HepG2 (cell line): Measurements from ENCODE around the gene MAPK4. TPM values are rescaled to one million over a fixed set of nuclear protein-coding genes. Genes with fewer than 3 reads are reported as not detected.

Experiments used
- ATAC-seq: fragments of 200-7000 bp; cut with Tn5 transposase; 3 replicates; pipeline ENCODE4 v1.9.1; 2020; ENCODE audit warnings: mild to moderate bottlenecking, moderate library complexity
- BruUV-seq: library from RNA; stranded (reverse); fragments of 400-500 nt; replicated peaks from 2 replicates; lab custom pipeline; 2021; lab: Mats Ljungman, UMichigan
- CTCF ChIA-PET: fragments of 300-600 bp; formaldehyde crosslinking; extraction: SDS; loops from one replicate; lab custom pipeline; 2021; ENCODE audit warnings: low total read pairs, inconsistent platforms, low intra/inter-chr PET ratio; lab: Yijun Ruan, JAX
- POLR2A ChIA-PET: fragments of 350-600 bp; sonication (Branson Sonifier 250); formaldehyde crosslinking; loops from one replicate; lab custom pipeline; 2020; ENCODE audit warnings: antibody characterized with exemption, inconsistent platforms; lab: Yijun Ruan, JAX
- DNase-seq: peaks from one replicate; pipeline ENCODE4 v3.0.0-alpha.2; 2015; ENCODE audit warnings: low spot score
- FAIRE-seq: peaks from 3 replicates; lab custom pipeline; 2011; peaks lifted over from hg19 to GRCh38; lab: Jason Lieb, UNC
- H2AFZ ChIP-seq: one replicate; pipeline ENCODE4 v1.6.1; 2011; ENCODE audit warnings: low read length, inconsistent platforms
- H3K27ac ChIP-seq: fragments of 300-600 bp; 3 replicates; pipeline ENCODE4 v1.8.0; 2011; ENCODE audit warnings: mixed run types, mild to moderate bottlenecking, mixed read lengths, low read length, inconsistent platforms; ENCODE audit not compliant: insufficient read depth; ENCODE audit errors: extremely low read length
- H3K27me3 ChIP-seq, 2 experiments: fragments of 200-600 bp in 1 of 2; 2 replicates in 1 of 2; 3 replicates in 1 of 2; pipeline versions ENCODE4 v1.6.0 to v1.8.0; 2011; ENCODE audit warnings: low read length in 2 of 2, mild to moderate bottlenecking in 2 of 2, moderate library complexity in 2 of 2, inconsistent platforms in 1 of 2; ENCODE audit not compliant: insufficient read depth in 2 of 2, control insufficient read depth in 1 of 2
- H3K36me3 ChIP-seq, 2 experiments: fragments of 200-600 bp in 1 of 2; replicated peaks in 1 of 2; 2 replicates in 1 of 2; 3 replicates in 1 of 2; pipeline versions ENCODE4 v1.5.1 to v1.8.0; 2011; ENCODE audit warnings: low read length in 2 of 2, inconsistent platforms in 1 of 2; ENCODE audit not compliant: insufficient read depth in 2 of 2, control insufficient read depth in 1 of 2
- H3K4me1 ChIP-seq: 2 replicates; pipeline ENCODE4 v1.5.1; 2012; ENCODE audit warnings: low read length, inconsistent platforms; ENCODE audit not compliant: insufficient read depth
- H3K4me2 ChIP-seq: 2 replicates; pipeline ENCODE4 v1.6.0; 2011; ENCODE audit warnings: low read depth, low read length, inconsistent platforms
- H3K4me3 ChIP-seq, 3 experiments: fragments of 200-600 bp in 1 of 3; sonication (generic), shearing (Covaris generic) in 1 of 3; replicated peaks in 1 of 3; 2 replicates each; pipeline ENCODE4 v1.5.1; 2011 to 2016; ENCODE audit warnings: low read length in 3 of 3, inconsistent platforms in 2 of 3, low read depth in 2 of 3, mild to moderate bottlenecking in 2 of 3, control low read depth in 1 of 3, mixed read lengths in 1 of 3; ENCODE audit not compliant: insufficient read depth in 1 of 3
- H3K79me2 ChIP-seq: one replicate; pipeline ENCODE4 v1.6.1; 2011; ENCODE audit warnings: low read length, inconsistent platforms; ENCODE audit not compliant: insufficient read depth
- H3K9ac ChIP-seq: 2 replicates; pipeline ENCODE4 v1.6.0; 2011; ENCODE audit warnings: mild to moderate bottlenecking, low read depth, low read length, inconsistent platforms; ENCODE audit not compliant: insufficient read depth
- H3K9me3 ChIP-seq: 2 replicates; pipeline ENCODE4 v1.5.1; 2012; ENCODE audit warnings: mild to moderate bottlenecking, low read length
- H4K20me1 ChIP-seq: 2 replicates; pipeline ENCODE4 v1.6.0; 2011; ENCODE audit warnings: inconsistent platforms, mild to moderate bottlenecking, low read length, moderate library complexity; ENCODE audit not compliant: insufficient read depth
- EED ChIP-seq: sonication (generic); formaldehyde crosslinking; IDR thresholded peaks from 2 replicates; pipeline ENCODE4 v1.5.0; 2020; ENCODE audit warnings: mild to moderate bottlenecking, missing genetic modification reagents
- ETV6 ChIP-seq: sonication (generic); formaldehyde crosslinking; conservative IDR thresholded peaks from 2 replicates; pipeline ENCODE4 v1.4.0; 2020; ENCODE audit warnings: missing genetic modification reagents
- FLYWCH1 ChIP-seq: sonication (generic); formaldehyde crosslinking; IDR thresholded peaks from 2 replicates; pipeline ENCODE4 v1.8.1; 2023; ENCODE audit warnings: mild to moderate bottlenecking, missing genetic modification reagents
- HMGXB4 ChIP-seq, 2 experiments: sonication (generic) in 1 of 2; formaldehyde crosslinking in 1 of 2; IDR thresholded peaks; 2 replicates each; pipeline versions ENCODE4 v1.4.0 to v1.6.1; 2018 to 2020; ENCODE audit warnings: missing genetic modification reagents in 2 of 2, borderline replicate concordance in 1 of 2, low read depth in 1 of 2, mild to moderate bottlenecking in 1 of 2, missing biosample characterization in 1 of 2
- KLF16 ChIP-seq, 2 experiments: sonication (generic) in 1 of 2; formaldehyde crosslinking in 1 of 2; IDR thresholded peaks; 2 replicates each; pipeline versions ENCODE4 v1.6.1 to v1.8.0; 2016 to 2023; ENCODE audit warnings: missing genetic modification reagents in 2 of 2, missing compliant biosample characterization in 1 of 2
- MATR3 ChIP-seq: sonication (generic); formaldehyde crosslinking; IDR thresholded peaks from 2 replicates; pipeline ENCODE4 v1.4.0; 2020; ENCODE audit warnings: missing genetic modification reagents
- MEIS1 ChIP-seq: sonication (generic); formaldehyde crosslinking; IDR thresholded peaks from 2 replicates; pipeline ENCODE4 v1.9.0; 2021; ENCODE audit warnings: mild to moderate bottlenecking, missing genetic modification reagents, moderate library complexity, borderline replicate concordance
- MXD1 ChIP-seq: sonication (generic); formaldehyde crosslinking; IDR thresholded peaks from 2 replicates; pipeline ENCODE4 v1.4.0; 2020; ENCODE audit warnings: mild to moderate bottlenecking, missing genetic modification reagents
- SAP130 ChIP-seq: IDR thresholded peaks from 2 replicates; pipeline ENCODE4 v1.6.1; 2016; ENCODE audit warnings: low read depth
- TFDP1 ChIP-seq: IDR thresholded peaks from 2 replicates; pipeline ENCODE4 v1.6.1; 2016; ENCODE audit warnings: missing compliant biosample characterization, missing genetic modification reagents, borderline replicate concordance
- THAP7 ChIP-seq: sonication (generic); formaldehyde crosslinking; IDR thresholded peaks from 2 replicates; pipeline ENCODE4 v1.8.1; 2023; ENCODE audit warnings: mild to moderate bottlenecking, missing genetic modification reagents
- TIGD3 ChIP-seq: sonication (generic); formaldehyde crosslinking; IDR thresholded peaks from 2 replicates; pipeline ENCODE4 v1.5.1; 2020; ENCODE audit warnings: mild to moderate bottlenecking, missing genetic modification reagents, borderline replicate concordance
- ZMYM2 ChIP-seq: sonication (generic); formaldehyde crosslinking; IDR thresholded peaks from 2 replicates; pipeline ENCODE4 v1.8.0; 2022; ENCODE audit warnings: mild to moderate bottlenecking, missing genetic modification reagents
- ZNF704 ChIP-seq: sonication (generic); formaldehyde crosslinking; IDR thresholded peaks from 2 replicates; pipeline ENCODE4 v1.8.1; 2023; ENCODE audit warnings: mild to moderate bottlenecking, inconsistent platforms, moderate library complexity, missing genetic modification reagents, borderline replicate concordance
- ZNF724P ChIP-seq: sonication (generic); formaldehyde crosslinking; IDR thresholded peaks from 2 replicates; pipeline ENCODE4 v1.8.0; 2022; ENCODE audit warnings: missing genetic modification reagents, borderline replicate concordance
- WGBS: methylation state at CpG from one replicate; pipeline ENCODE4 v1.1.6; 2017; ENCODE audit warnings: low lambda C conversion rate; 5-methylcytosine and 5-hydroxymethylcytosine counted together
- in situ Hi-C: cut with HindIII; loops from 2 replicates; pipeline ENCODE4 v1.10.0; 2017; ENCODE audit warnings: low pct_unique_long_range_greater_than_20kb; ENCODE audit not compliant: extremely low pct_ligation_motif_present
- intact Hi-C: fragments of 100-400 bp; cut with micrococcal nuclease; formaldehyde crosslinking; loops from one replicate; pipeline ENCODE4 v1.10.0; 2022; ENCODE audit not compliant: unreplicated experiment
- polyA plus RNA-seq, 8 experiments: library from polyadenylated mRNA; depleted of rRNA in 3 of 8; stranded (reverse) in 7 of 8; unstranded in 1 of 8; fragments of >200 nt; fragmentation: Illumina TruSeq in 4 of 8; extraction: Trizol in 4 of 8; gene quantifications; 2 replicates each; pipeline versions ENCODE4 v1.2.1 to v1.2.3, GENCODE V29; 2011 to 2016; ENCODE audit warnings: low read depth in 4 of 8, missing spikeins in 1 of 8, mixed read lengths in 1 of 8; ENCODE audit not compliant: insufficient read depth in 1 of 8
- total RNA-seq, 5 experiments: library from RNA; depleted of rRNA; stranded (reverse); fragments of >200 nt; fragmentation: Illumina TruSeq; extraction: Trizol; gene quantifications; 2 replicates each; pipeline ENCODE4 v1.2.3, GENCODE V29; 2016; ENCODE audit warnings: low read depth in 1 of 5

The MAPK4 gene
- total and polyA plus RNA-seq, 2 of the 13 experiments (the other 11 are each of a cell fraction or from before 2014, with no cell fraction given), result not detected

- FAIRE-seq, result no peak
- TF ChIP-seq TFDP1 (CRISPR knock-in tag) (no peak), MATR3 (no peak), ZMYM2 (CRISPR knock-in tag) (no peak), ETV6 (CRISPR knock-in tag) (no peak), ZNF724P (CRISPR knock-in tag) (no peak), HMGXB4 (CRISPR knock-in tag; IDR thresholded peaks at IDR 0.05; ENCODE audit: borderline replicate concordance in 1 of 2, low read depth in 1 of 2) (no peak), FLYWCH1 (CRISPR knock-in tag) (no peak), SAP130 (no peak), MXD1 (CRISPR knock-in tag) (no peak), THAP7 (CRISPR knock-in tag) (no peak), EED (CRISPR knock-in tag) (no peak), KLF16 (CRISPR knock-in tag; IDR thresholded peaks at IDR 0.05) (no peak), ZNF704 (CRISPR knock-in tag) (no peak), TIGD3 (CRISPR knock-in tag) (no peak), MEIS1 (CRISPR knock-in tag) (no peak)
These were observed 174.5 kb downstream of the MAPK4 start for GRCh38 chr18:50734342-50734741.

More at GRCh38 chr18:50734342-50734741, 174.5 kb downstream of the MAPK4 start:
- H3K4me2 ChIP-seq, result no peak overlapping the region
- H2AFZ ChIP-seq, result no peak overlapping the region
- no peaks in the 10 kb centered on the region for H3K79me2 ChIP-seq
- in situ Hi-C loops (no loop called here), intact Hi-C loops (no loop called here)
- no peaks in the 10 kb centered on the region for H3K9me3 ChIP-seq
- H3K36me3 ChIP-seq, result no peaks in the 10 kb centered on the region
- DNase-seq, result no peak
- no TSS peak for BruUV-seq
- no peaks in the 10 kb centered on the region for H3K27me3 ChIP-seq
- ATAC-seq, result no peak
- H3K4me1 ChIP-seq, result peaks cover 29% of the 10 kb centered on the region
- no peak overlapping the region for H3K9ac ChIP-seq
- no peak overlapping the region for H3K4me3 ChIP-seq
- H4K20me1 ChIP-seq, result no peaks in the 10 kb centered on the region
- H3K27ac ChIP-seq, result no peak overlapping the region
- ChIA-PET POLR2A (no interaction called here), CTCF (no interaction called here)
- WGBS, result 44% methylated on average over 8 of the region's 8 CpGs
